Inflammatory macrophage treated with lipopolysaccharide for 4 hours (primary cell): ENCODE data around the gene PLLP.

Experiments
- DNase-seq: peaks from one replicate; pipeline ENCODE4 v3.0.0-alpha.2; 2020

Gene PLLP

GRCh38 chr16:57252148-57252721 lies 32.2 kb downstream of the PLLP start:
- no peak for DNase-seq

DNA sequence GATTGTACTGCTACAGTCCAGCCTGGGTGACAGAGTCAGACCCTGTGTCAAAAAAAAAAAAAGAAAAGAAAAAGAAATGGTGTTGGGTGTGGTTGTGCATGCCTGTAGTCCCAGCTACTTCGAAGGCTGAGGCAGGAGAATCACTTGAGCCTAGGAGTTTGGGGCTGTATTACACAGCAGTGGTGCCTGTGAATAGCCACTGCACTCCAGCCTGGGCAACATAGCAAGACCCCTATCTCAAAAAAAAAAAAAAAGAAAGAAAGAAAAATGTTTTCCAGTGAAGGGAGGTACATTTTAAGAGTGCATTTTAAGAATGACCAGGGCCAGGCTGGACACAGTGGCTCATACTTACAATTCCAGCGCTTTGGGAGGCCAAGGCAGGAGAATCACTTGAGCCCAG lies 33.1 kb downstream of the PLLP start:
- no peak for DNase-seq

GRCh38 chr16:57245472-57246113 lies 38.9 kb downstream of the PLLP start:
- peak; percentile 11 for DNase-seq

GRCh38 chr16:57244767-57245471 lies 39.6 kb downstream of the PLLP start, which contains the start of gene ARL2BP:
Gene ARL2BP, plus strand, starts transcription at chr16:57245259. Its CDS starts 109 bp downstream, at chr16:57245368.
- DNase-seq: peak; percentile 99

DNA sequence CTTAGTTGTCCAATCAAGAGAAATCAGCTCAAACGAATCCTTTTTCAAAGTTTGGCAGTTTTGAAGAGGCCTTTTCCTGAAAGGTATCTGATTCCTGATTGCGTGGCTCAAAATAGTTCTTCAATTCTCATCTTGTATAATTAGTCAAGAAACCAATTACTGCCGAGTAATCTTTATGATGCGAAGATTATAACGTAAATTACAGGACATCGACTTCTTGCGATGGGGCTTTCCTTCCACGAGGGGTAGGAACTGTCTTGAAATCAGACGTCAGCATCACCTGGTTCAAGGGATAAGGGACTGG lies 40.1 kb downstream of the PLLP start:
- DNase-seq: no peak

DNA sequence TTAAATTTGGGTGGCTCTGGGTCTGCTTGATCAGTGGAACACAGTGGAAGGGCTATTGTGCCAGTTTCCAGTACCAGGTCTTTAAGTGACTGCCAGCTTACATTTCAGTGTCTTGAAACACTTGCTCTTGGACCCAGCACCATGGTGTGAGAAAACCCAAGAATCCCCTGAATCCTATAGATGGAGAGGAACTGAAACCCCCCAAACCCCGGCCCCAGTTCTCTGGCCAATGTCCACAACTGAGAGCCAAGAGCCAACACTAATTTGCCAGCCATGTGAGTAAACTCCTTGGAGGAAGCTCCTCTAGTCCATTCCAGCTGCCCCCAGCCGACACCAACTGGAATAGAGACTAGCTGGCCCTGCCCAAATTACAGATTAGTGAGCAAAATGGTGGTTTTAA lies 41.8 kb downstream of the PLLP start:
- no peak for DNase-seq

- DNase-seq: peak; percentile 67
Measured at GRCh38 chr16:57240851-57241250, 43.6 kb downstream of the PLLP start.

DNA sequence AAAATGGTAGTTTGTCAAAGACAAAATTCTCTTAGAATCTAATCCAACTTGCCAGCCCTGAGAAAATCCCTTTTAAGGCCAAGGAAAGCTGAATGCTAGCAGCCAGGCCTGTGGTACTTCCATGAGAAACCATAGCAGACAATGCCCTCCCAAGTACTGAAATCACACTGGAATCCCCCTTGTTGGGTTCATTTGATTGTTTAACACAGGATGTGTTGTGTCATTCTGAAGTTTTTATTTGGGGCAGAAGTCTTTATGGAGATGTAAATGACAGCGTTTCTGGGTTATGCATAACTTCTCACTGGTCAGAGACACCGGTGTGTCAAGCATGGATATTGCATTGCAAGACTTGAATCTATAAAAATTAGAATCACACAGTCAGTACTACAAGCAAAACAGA lies 45.4 kb downstream of the PLLP start:
- peak; percentile 89 for DNase-seq

GRCh38 chr16:57238682-57239081 lies 45.8 kb downstream of the PLLP start:
- DNase-seq: peak; percentile 27

DNA sequence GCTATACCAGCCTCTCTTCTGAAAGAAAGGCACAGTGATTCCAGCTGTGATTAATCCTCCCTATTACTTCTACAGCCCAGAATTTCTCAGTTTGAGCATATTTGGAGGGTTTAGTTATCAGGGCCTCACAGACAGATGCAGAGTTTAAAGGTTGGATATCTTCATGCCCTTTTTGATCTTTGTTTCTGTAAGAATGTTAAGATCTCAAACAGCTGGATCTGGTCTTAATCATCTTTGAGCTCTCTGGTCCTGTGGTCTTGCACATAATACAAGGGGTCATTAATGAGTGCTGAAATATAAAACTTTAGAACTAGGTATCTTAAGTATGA lies 48.5 kb downstream of the PLLP start:
- no peak for DNase-seq

DNA sequence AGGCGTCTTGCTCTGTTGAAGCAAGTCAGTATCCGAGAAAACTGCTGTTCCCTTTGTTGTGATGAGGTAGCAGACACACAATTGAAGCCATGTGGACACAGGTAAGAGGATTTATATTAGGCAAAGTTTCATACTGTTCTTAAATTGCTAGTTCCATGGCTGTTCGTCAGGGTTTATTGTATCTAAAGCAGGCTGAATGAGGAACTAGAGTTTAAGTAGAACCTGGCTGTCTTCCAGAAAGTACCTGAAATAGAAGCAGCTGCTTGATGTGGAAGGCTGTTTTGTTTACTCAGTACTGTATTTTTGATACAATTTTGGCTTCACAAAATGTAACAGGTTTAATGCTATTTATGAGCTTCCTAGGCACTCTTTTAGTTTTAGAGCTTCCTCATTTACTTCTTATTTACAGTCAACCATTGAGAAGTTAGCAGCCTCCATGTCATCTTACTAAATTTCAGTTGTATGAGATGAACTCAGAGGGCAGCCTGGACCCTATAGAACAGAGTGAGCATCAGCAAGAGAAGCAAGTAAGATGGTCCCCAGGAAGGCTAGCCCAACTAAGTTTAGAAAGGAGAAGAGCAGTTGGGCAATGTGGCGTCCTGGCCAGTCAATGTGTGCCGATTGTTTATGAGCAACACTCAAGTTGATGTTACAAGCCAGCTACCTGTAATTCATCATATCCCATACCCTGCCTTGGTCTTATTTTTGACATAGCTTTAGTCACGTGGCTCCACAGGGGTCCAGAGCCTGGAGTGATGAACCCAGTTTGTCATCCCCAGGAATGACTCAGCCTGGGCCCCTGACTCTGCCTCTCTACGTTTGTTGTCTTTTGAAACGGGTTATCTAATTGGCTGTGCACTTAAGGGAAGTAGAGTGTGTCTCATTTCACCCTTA lies 49.1 kb downstream of the PLLP start:
- DNase-seq: peak; percentile 54

DNA sequence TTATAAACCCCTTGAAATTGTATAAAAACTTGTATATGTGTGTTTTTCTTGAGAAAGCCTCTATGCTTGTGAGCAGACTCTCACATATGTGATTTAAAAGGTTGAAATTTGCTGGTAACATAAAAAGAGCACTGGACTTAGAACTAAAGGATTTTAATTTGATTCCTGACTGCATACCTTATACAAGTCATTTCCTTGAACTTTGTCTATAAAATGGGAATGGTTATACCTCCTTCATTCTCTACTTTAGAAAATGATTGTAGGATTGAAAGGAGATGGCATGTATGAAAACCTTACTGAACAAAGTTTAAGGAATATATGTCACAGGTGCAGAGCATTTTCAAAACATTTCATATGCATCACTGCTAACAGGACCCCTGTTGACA lies 49.8 kb downstream of the PLLP start:
- no peak for DNase-seq

DNA sequence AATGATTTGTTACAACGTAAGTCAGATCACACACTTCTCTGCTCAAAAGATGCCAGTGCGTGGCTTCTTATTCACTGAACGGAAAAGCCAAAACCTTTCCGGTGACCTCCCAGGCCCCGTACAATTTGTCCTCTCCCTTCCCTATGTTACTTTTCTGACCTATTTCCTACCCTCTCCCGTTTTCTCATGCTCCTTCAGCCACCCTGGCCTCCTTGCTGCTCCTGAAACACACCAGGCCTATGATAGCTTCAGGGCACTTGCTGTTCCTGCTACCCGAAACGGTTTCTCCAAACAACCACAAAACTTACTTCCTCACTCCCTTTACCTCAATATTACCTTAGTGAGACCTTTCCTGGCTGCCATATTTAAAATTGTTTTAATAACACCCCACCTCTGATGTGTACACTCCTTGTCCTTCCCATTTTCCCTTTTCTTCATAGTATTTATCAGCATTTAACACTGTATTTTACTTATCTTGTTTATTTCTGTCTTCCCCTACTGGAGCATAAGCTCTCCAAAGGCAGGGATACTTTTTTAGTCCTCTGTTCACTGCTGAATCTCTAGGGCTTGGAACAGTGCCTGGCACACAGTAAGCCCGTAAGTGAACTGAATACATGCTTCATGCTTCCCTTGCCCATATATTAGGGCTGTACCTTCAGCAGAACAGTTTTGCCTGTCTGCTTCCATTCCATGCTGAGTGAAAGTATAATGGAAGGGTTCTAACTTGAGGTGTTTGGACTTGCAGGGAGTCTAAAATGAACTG lies 50.3 kb downstream of the PLLP start:
- DNase-seq: no peak

GRCh38 chr16:57231821-57232350 lies 52.6 kb downstream of the PLLP start:
- DNase-seq: no peak

DNA sequence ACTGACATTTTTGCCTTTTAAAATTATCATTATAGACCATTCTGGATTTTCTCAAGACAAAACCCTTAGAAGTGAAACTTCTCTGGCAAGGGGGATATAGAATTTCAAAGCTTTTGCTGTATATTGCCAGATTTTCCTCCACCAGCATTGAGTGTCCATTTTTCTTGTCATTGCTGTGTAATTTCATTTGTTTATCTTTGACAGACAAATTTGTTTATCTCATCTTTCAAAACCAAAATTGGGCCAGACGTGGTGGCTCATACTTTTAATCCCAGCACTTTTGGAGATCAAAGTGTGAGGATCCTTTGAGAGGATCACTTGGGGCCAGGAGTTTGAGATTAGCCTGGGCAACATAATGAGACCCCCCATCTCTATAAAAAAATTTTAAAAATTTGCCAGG lies 55.4 kb downstream of the PLLP start:
- DNase-seq: no peak

GRCh38 chr16:57226701-57227621 lies 57.5 kb downstream of the PLLP start:
- no peak for DNase-seq

DNA sequence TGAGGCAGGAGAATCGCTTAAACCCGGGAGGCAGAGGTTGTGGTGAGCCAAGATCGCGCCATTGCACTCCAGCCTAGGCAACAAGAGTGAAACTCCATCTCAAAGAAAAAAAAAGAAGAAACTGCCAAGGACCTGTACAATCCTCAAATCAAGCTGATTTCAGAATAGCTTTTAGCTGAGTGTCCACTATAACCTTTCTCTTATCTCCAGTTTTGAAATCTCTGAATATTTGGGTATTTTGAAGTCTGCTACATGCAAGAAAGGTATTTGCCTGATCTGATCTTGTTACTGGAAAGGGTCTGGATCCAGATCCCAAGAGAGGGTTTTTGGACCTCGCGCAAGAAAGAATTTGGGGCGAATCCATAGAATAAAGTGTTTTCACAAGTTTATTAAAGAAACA lies 58.5 kb downstream of the PLLP start:
- no peak for DNase-seq

GRCh38 chr16:57224651-57225335 lies 59.7 kb downstream of the PLLP start:
- no peak for DNase-seq

DNA sequence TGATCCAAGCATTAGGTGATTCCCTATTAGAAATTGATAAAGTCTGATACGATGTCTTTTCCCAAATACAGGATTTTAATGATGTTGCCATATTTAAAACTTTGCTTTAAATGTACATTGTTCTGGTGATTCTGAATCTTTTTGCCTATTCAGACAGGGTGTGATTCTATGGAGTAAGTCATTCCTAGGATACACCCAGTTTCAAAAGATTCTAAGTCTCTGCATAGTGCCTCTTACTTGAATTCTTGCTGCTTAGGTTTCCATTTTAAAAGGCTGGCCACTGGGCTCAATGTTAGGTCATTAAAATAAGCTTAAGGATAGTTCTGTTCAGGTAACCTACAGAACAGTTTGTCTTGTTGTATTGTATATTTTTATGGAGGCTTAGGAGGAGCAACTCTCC lies 61.4 kb downstream of the PLLP start:
- no peak for DNase-seq

- no peak for DNase-seq
Measured at GRCh38 chr16:57216968-57217367, 67.5 kb downstream of the PLLP start.

DNA sequence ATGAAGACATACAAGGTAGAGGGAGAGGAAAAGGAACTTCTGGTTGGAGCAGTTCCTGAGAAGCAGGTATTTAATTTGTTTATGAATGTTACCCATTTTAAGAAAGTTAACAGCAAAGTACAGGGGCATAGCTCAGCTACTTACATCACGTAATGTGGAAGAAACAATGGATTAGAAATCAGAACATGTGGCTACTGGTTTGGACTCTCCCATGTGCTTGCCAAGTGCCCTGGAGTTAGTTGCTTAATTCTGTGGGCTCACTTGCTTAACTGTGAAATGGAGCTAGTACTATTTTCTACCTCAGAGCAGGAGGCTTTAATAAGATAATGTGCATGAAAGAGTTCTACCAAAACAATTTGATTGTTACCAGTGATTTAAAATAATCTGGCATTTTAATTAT lies 71.0 kb downstream of the PLLP start:
- no peak for DNase-seq
